HG02678 (cell line): Measurements from ENCODE around the gene SSBP4.
"Not testable (repeated sequence)": the region's sequence is repeated elsewhere in the genome, so short reads cannot be mapped to it uniquely, and the experiment has no call there.

Source experiments
- ATAC-seq: cut with Tn5 transposase; IDR thresholded peaks from one replicate; pipeline ENCODE4 v1.9.1; 2021; ENCODE audit warnings: mild to moderate bottlenecking, moderate library complexity; ENCODE audit not compliant: unreplicated experiment

The SSBP4 gene

DNA sequence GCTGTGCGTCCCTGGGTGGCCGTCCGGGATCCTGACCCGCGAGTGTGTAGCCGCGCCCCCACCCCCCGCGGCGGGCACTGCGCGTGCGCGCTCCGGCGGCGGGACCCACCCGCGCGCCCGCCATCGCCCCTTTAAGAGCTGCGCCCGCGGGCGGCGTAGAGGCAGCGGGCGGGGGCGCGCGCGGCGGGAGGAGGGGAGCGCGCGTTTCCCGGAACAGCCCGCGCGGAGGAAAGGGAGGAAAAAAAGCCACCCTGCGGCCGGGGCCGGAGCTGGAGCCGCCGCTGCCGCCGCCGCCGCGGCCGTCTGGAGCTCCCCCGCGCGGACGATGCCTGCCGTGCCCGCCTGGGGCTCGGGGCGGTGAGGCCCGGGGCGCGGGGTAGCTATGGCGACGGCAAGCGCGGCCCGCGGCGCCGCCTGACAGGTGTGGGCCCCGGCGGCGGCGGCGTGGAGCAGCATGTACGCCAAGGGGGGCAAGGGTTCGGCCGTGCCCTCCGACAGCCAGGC lies at the start of gene SSBP4:
Gene SSBP4 (plus strand): TSS at position 204 of the 504 bp plus-strand sequence. CDS start 251 bp downstream, at position 455.
- peak; percentile 46 for ATAC-seq

DNA sequence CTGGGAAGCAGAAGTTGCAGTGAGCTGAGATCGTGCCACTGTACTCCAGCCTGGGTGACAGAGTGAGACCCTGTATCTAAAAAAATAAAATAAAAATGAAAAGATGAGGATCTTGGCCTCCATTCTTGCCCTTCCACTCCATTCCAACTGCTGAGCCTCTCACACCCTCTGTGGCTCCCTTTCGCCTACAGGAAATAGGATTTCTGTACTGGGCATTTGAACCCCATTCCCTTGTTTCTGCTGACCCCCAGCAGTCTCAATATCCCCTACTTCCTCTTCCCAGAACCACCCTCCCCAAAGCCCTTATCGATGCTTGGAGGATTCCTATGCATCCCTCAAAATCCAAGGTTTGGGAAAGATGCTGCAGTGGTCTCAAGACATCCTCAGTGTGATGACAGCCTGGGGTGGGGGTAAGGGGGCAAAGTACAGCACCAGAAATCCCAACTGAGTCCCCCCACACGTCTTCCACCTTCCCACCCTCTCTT lies 45.7 kb upstream of the SSBP4 start:
- ATAC-seq = no peak

DNA sequence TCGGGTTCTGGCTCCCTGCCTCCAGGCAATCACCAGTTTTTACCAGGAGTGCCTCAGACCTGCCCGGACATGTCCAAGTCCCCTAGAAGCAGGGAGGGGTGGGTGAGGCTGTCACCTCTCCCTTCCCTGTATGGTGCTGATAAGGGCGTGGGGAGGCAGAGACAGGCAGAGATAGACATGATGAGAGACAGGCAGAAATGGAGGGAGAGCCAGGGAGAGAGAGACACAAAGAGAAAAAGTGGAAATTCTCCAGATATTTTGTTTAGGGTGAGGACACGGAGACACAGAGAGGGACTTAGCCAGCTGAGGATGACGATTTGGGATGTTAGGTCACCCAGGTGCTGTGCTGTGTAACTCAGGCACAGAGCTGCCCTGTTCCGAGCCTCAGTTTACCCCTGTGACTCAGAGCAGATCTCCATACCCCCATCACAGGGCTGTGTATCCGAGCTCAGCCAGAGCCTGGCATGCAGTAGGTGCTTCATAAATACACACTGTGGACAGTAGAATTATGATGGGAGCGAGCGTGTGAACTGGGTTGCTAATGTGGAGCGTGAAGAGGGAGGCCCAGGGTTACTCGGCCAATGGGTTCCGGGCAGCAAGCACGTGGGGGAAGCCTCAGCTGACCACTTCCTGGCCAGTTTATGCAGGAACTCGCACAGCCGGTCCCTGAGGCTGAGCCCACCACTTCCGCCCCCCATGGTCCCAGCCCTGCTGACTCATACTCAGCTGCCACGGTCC lies 45.1 kb upstream of the SSBP4 start:
- peak; percentile 80 for ATAC-seq

DNA sequence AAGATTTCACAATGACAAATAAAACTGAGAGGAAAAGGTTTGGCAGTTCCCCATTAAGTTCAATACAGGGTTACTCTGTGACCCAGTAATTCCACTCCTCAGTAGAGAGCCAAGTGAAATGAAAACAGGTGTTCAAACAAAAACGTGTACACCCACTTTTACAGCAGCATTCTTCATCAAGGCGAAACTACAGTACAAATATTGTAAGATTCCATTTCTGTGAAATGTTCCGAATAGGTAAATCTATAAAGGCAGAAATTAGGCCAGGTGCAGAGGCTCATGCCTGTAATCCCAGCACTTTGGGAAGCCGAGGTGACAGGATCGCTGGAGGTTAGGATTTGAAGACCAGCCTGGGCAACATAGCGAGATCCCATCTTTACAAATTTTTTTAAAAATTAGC lies 42.2 kb upstream of the SSBP4 start:
- ATAC-seq = no peak

DNA sequence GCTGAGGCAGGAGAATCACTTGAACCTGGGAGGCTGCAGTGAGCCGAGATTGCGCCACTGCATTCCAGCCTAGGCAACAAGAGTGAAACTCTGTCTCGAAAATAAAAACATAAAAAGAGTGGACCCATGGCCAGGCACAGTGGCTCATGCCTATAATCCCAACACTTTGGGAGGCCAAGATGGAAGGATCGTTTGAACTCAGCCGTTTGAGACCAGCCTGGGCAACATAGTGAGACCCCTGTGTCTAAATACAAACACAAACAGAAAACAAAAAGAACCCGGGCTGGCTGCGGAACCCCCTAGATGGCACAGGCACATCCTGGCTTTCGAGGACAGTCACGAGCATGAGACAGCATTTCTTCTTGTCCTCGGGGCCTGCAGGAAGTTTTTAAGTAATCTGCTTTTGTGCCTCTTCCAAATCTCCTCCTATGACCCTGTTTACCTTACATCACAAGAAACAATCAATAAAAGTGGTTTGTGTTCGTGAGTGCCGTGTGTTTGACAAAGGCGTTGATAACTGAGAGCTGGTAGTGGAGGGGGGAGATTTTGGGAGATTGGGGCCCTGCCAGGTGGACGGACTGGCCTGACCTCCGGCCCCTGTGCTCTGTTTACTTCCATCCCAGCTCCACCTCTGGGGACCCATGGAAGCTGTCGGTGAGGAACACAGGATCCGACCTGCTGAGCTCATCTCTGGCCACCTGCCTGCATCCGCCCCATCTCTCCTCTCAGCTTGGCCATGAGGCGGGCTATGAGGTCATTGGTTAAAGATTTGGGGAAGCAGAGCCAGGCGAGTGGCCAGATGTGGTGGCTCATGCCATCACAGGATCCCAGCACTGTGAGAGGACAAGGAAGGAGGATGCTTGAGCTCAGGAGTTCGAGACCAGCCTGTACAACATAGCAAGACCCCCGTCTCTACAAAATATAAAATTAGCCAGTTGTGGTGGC lies 39.1 kb upstream of the SSBP4 start:
- no peak for ATAC-seq

DNA sequence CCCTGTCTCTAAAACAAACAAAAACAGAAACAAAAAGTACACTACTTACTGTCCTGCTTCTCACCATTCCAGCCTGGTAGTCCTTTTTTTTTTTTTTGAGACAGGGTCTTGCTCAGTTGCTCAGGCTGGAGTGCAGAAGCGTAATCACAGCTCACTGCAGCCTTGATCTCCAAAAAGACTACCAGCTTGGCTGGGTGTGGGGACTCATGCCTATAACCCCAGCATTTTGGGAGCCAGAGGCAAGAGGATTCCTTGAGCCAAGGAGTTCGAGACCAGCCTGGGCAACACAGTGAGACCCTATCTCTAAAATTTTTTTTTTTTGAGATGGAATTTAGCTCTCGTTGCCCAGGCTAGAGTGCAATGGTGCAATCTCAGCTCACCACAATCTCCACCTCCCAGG lies 38.4 kb upstream of the SSBP4 start:
- ATAC-seq = no peak

DNA sequence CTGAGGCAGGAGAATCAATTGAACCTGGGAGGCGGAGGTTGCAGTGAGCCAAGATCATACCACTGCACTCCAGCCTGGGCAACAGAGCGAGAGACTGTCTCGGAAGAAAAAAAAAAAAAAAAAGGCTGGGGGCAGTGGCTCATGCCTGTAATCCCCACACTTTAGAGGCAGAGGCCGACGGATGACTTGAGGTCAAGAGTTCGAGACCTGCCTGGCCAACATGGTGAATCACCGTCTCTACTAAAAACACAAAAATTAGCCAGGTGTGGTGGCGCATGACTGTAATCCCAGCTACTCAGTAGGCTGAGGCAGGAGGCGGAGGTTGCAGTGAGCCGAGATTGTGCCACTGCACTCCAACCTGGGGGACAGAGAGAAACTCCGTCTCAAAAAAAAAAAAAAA lies 35.6 kb upstream of the SSBP4 start:
- not testable (repeated sequence) for ATAC-seq

DNA sequence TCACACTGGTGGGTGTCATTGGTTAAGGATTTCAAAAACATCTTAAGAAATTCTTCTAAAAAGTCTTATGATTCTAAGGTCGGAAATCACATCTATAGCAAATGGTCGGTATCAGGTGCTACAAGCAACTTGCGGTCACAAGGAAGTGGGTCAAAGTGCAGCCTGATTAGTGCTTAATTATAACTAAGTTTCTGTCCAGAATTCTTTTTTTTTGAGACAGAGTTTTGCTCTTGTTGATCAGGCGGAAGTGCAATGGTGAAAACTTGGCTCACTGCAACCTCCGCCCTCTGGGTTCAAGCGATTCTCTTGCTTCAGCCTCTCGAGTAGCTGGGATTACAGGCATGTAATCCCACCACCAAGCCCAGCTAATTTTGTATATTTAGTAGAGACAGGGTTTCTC lies 34.4 kb upstream of the SSBP4 start:
- no peak for ATAC-seq

DNA sequence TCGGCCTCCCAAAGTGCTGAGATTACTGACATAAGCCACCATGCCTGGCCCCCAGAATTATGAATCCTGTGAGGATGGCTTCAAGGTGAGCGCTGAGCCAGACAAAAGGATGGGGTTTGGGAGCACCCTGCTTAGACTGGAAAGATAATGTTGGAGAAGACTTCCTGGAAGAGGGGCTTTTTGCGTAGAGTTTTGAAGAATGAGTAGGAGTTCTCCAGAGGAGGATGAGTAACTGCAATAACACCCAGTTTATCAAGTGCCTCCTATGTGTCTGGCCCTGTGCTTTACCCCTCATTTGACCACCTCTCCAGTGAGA lies 33.9 kb upstream of the SSBP4 start:
- no peak for ATAC-seq

DNA sequence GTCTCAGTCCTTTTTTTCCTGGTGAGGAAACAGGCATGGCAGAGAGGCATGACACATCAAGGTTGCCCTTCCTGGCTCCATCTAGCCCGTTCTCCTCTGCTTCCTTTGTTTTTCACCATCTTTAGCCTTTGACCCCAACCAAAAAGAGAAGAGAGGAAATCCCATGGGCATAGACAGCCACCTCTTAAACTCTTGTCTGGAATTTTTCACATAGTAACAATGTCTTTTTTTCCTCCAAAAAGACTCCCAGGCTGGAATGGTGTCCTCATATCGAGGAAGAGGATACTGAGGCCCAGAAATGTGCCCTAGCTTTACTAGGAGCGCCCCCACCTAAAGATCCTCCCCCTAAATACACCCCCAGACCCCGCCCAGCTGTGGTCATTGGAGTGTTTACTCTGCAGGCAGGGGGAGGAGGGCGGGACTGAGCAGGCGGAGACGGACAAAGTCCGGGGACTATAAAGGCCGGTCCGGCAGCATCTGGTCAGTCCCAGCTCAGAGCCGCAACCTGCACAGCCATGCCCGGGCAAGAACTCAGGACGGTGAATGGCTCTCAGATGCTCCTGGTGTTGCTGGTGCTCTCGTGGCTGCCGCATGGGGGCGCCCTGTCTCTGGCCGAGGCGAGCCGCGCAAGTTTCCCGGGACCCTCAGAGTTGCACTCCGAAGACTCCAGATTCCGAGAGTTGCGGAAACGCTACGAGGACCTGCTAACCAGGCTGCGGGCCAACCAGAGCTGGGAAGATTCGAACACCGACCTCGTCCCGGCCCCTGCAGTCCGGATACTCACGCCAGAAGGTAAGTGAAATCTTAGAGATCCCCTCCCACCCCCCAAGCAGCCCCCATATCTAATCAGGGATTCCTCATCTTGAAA lies 33.3 kb upstream of the SSBP4 start, which contains the start of gene GDF15:
Gene GDF15 (plus strand): TSS at position 484 of the 868 bp plus-strand sequence. CDS start 32 bp downstream, at position 516.
- no peak for ATAC-seq

DNA sequence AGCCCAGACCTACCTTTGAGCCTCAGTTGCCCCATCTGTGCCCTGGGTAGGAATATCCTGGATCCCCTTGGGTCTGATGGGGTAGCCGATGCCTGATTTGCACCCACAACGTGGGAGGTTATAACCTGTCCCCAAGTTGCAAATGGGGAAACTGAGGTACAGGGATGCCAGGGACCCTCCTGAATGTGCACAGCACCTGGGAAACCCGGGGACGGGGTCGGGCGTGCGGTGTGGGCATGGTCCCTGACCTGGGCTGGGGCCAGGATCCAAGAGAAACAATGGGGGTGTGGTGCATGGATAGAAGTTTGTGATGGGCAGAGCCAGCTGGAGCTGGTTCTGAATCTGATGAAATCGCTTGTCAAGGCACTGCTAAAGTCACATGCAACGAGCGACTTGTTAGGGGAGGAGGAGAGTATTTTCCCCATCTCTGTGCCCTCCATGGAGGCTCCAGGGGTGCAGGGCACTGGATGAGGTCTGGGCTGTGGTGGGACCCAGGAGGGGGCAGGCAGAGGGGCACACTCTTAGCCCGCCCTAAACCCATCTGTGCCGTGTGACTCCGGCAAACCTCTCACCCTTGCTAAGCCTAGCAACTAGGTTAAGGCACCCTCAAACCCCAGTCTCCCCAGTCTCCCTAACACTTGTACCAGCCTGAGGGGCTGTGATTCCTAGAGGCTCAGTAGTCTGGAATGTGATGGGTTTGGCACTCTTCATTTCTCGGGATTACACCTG lies 32.5 kb upstream of the SSBP4 start:
- no peak for ATAC-seq

DNA sequence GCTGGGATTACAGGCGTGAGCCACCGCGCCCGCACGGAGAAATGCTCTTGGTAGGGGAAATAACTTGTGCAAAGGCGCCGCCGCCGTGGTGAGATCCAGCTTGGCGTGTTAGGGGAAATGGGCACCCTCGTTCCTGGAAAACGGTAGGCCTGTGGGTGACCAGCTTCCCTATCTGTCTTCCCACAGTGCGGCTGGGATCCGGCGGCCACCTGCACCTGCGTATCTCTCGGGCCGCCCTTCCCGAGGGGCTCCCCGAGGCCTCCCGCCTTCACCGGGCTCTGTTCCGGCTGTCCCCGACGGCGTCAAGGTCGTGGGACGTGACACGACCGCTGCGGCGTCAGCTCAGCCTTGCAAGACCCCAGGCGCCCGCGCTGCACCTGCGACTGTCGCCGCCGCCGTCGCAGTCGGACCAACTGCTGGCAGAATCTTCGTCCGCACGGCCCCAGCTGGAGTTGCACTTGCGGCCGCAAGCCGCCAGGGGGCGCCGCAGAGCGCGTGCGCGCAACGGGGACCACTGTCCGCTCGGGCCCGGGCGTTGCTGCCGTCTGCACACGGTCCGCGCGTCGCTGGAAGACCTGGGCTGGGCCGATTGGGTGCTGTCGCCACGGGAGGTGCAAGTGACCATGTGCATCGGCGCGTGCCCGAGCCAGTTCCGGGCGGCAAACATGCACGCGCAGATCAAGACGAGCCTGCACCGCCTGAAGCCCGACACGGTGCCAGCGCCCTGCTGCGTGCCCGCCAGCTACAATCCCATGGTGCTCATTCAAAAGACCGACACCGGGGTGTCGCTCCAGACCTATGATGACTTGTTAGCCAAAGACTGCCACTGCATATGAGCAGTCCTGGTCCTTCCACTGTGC lies 30.9 kb upstream of the SSBP4 start:
- ATAC-seq = peak; percentile 69

DNA sequence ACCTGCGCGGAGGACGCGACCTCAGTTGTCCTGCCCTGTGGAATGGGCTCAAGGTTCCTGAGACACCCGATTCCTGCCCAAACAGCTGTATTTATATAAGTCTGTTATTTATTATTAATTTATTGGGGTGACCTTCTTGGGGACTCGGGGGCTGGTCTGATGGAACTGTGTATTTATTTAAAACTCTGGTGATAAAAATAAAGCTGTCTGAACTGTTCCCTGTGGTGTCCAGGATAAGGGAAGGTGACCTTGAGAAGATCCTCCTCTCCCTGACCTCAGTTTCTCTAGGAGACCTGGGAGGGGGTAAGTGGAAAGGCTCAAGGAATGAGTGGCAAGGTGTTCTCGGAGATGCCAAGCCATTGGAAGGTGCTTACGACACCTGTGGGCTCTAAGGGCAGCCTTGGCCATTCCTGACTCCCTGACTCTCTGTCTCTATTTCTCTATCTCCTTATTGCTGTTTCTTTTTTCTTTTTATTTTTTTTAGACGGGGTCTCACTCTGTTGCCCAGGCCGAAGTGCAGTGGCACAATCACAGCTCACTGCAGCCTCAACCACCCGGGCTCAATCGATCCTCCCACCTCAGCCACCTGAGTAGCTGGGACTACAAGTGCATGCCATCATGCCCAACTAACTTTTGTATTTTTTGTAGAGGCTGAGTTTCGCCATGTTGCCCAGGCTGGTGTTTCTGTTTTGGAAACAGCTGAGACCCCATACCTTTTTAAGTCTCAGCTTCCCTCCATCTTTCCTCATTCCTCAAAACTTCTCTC lies 30.1 kb upstream of the SSBP4 start:
- no peak for ATAC-seq

DNA sequence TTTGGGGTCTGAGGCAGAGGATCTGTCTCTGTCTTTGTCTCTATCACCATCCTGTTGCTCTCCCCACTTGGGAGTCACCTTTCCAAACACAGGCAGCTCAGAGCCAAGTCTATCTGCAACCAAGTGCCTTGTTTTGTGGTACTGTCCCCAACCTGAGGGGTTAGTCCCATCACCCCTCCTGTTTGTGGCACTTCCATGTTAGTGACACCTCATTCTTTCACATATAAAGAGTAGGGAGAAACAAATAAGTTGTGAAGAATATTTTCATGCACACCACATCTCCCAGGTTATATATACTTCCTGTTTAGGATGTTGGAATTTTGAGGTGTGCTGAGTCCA lies 29.5 kb upstream of the SSBP4 start:
- no peak for ATAC-seq

DNA sequence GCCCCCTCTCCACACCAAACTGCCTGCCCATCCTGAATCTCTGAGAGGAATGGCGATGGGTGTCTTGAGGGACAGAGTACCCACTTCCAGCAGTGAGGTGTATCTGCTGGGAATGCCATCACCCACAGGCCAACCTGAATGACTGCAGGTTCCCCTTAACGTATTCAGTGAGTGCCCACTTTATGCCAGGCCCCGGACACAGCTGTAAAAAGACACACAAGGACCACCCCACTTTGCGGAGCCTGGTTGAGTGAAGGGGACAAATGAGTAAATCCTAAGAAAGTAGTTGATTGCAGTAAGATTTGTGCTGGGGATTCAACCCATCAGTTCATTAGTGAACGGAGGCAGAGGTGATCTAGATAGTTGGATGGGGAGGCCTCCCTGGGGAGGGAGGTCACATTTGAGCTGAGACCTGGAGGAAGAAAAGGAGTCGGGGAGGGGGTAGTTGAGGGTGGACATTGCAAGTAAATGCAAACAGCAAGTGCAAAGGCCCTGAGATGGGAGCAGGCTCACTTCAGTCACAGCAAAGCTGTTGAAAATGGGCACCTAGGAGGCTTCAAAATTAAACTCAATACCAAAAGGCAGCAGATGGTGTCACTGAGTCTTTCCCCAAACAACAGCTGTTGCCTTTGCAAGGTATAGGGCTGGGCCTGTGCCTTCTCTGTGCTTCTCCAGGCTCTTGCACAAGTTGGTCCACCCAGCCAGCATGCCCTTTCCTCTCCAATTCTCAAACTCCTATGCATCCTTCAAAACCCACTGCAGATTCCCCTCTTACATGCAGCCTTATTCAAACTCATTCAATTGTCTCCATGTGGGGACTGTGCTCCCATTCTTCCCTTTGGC lies 28.9 kb upstream of the SSBP4 start:
- ATAC-seq = no peak

DNA sequence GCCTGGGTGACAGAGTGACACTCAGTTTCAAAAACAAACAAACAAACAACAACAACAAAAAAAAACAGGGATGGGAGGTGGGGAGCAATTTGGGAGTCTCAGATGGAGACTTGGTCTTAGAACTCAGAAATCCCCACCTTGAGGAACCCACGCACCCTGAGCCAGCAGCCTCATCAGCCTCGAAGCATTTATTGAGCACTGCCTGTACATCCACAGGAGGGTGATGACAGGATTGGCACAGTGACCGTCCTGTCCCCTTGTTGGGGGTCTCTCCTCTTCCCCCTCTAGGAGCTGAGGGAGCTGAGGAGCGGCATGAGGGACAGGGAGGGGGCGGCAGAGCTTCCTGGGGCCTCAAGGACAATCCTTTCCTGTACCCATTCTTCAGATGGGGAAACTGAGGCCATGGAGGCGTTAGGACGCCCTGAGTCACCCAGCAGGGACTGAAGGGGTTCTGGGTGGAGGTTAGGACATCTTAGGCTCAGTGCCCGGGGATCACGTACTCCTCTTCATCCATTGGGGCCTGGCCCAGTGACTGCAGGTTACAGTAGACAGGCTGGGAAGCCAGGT lies 27.6 kb upstream of the SSBP4 start:
- ATAC-seq = no peak

DNA sequence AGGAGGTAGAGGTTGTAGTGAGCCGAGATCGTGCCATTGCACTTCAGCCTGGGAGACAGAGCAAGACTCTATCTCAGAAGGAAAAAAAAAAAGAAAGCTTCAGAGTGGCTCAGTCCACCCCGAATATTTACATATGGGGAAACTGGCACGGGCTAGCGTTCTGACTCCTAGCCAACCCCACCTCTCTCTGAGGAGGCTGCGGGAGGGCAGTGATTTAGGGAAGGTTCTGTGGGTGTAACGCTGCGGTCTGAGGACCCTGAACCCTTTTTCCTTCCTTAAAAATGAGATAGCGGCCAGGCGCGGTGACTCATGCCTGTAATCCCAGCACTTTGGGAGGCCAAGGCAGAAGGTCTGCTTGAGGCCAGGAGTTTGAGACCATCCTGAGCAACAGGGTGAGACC lies 26.8 kb upstream of the SSBP4 start:
- ATAC-seq = no peak
